H1 (cell line): ENCODE data around the gene TEN1. TPM values are rescaled to one million over a fixed set of nuclear protein-coding genes. Genes with fewer than 3 reads are reported as not detected.

Source experiments
- CTCF ChIA-PET: fragments of 300-600 bp; sonication (Branson Sonifier 250); formaldehyde crosslinking; loops from one replicate; lab custom pipeline; 2021; ENCODE audit not compliant: partially characterized antibody; lab: Charles Lee
- POLR2A ChIA-PET: fragments of 300-600 bp; sonication (Branson Sonifier 250); formaldehyde crosslinking; loops from one replicate; lab custom pipeline; 2021; ENCODE audit warnings: inconsistent platforms; ENCODE audit not compliant: partially characterized antibody; lab: Charles Lee
- DNase-seq, 2 experiments: peaks; one replicate each; pipeline versions ENCODE4 v3.0.0 to v3.0.0-alpha.2; 2010 to 2022; ENCODE audit warnings: low spot score in 2 of 2, low read depth in 1 of 2, mixed read lengths in 1 of 2
- FAIRE-seq: peaks from 2 replicates; lab custom pipeline; 2011; peaks lifted over from hg19 to GRCh38; lab: Jason Lieb, UNC
- H2AFZ ChIP-seq: 2 replicates; pipeline ENCODE4 v1.8.1; 2012; ENCODE audit warnings: low read length, inconsistent platforms
- H2AK5ac ChIP-seq: 2 replicates; pipeline ENCODE4 v1.6.1; 2013; ENCODE audit warnings: low read depth, low read length
- H2BK120ac ChIP-seq: replicated peaks from 2 replicates; pipeline ENCODE3; 2013; ENCODE audit warnings: low read depth, low read length, inconsistent platforms
- H2BK12ac ChIP-seq: 2 replicates; pipeline ENCODE4 v1.6.1; 2013; ENCODE audit warnings: low read depth, low read length
- H2BK15ac ChIP-seq: 2 replicates; pipeline ENCODE4 v1.6.1; 2013; ENCODE audit warnings: low read length
- H2BK20ac ChIP-seq: 2 replicates; pipeline ENCODE4 v1.6.1; 2013; ENCODE audit warnings: low read length
- H2BK5ac ChIP-seq: 2 replicates; pipeline ENCODE4 v1.6.1; 2013; ENCODE audit warnings: low read depth, low read length
- H3K14ac ChIP-seq: 2 replicates; pipeline ENCODE4 v1.6.1; 2013; ENCODE audit warnings: inconsistent platforms; ENCODE audit not compliant: insufficient read length
- H3K18ac ChIP-seq: 2 replicates; pipeline ENCODE4 v1.6.1; 2013; ENCODE audit warnings: low read length; ENCODE audit errors: extremely low read depth
- H3K23ac ChIP-seq: 2 replicates; pipeline ENCODE4 v1.6.1; 2013; ENCODE audit warnings: inconsistent platforms; ENCODE audit not compliant: insufficient read length
- H3K23me2 ChIP-seq: 2 replicates; pipeline ENCODE4 v1.6.1; 2013; ENCODE audit warnings: low read depth, low read length
- H3K27ac ChIP-seq: 2 replicates; pipeline ENCODE4 v1.6.1; 2011; ENCODE audit warnings: low read depth, low read length, inconsistent platforms
- H3K27me3 ChIP-seq, 4 experiments: replicated peaks in 1 of 4; 1 replicate in 1 of 4; 2 replicates in 3 of 4; pipeline versions ENCODE4 v1.6.1 to v1.8.1; 2011 to 2013; ENCODE audit warnings: low read length in 3 of 4, mild to moderate bottlenecking in 3 of 4, inconsistent platforms in 2 of 4, mixed read lengths in 2 of 4, moderate library complexity in 1 of 4; ENCODE audit not compliant: control insufficient read depth in 3 of 4, insufficient read depth in 3 of 4; ENCODE audit errors: extremely low read depth in 1 of 4
- H3K36me3 ChIP-seq, 4 experiments: 2 replicates each; pipeline versions ENCODE4 v1.6.1 to v1.8.1; 2011 to 2013; ENCODE audit warnings: mild to moderate bottlenecking in 4 of 4, low read length in 3 of 4, moderate library complexity in 2 of 4, control low read depth in 1 of 4, inconsistent platforms in 1 of 4; ENCODE audit not compliant: insufficient read depth in 4 of 4, control insufficient read depth in 2 of 4
- H3K4ac ChIP-seq: replicated peaks from 2 replicates; pipeline ENCODE3; 2013; ENCODE audit warnings: low read length, low read depth, mixed read lengths, inconsistent platforms; ENCODE audit not compliant: insufficient read length
- H3K4me1 ChIP-seq, 4 experiments: replicated peaks in 1 of 4; 1 replicate in 1 of 4; 2 replicates in 3 of 4; pipeline versions ENCODE4 v1.6.1 to v1.8.1; 2011 to 2013; ENCODE audit warnings: low read length in 3 of 4, inconsistent platforms in 2 of 4, mixed read lengths in 1 of 4; ENCODE audit not compliant: insufficient read depth in 4 of 4, control insufficient read depth in 3 of 4
- H3K4me2 ChIP-seq, 2 experiments: 2 replicates each; pipeline versions ENCODE4 v1.6.1 to v1.8.1; 2011 to 2013; ENCODE audit warnings: low read depth in 2 of 2, low read length in 2 of 2, control low read depth in 1 of 2, inconsistent platforms in 1 of 2, mild to moderate bottlenecking in 1 of 2; ENCODE audit not compliant: insufficient read depth in 1 of 2
- H3K4me3 ChIP-seq, 4 experiments: fragments of 200-600, 300-600 bp in 1 of 4; sonication (generic), shearing (Covaris generic), sonication (Bioruptor Twin) in 1 of 4; 2 replicates each; pipeline versions ENCODE4 v1.5.1 to v1.8.1; 2011 to 2016; ENCODE audit warnings: low read length in 4 of 4, low read depth in 3 of 4, control low read depth in 2 of 4, inconsistent platforms in 2 of 4, mild to moderate bottlenecking in 2 of 4, mixed read lengths in 1 of 4, moderate library complexity in 1 of 4; ENCODE audit not compliant: insufficient read depth in 2 of 4; ENCODE audit errors: extremely low read depth in 1 of 4
- H3K56ac ChIP-seq: replicated peaks from 2 replicates; pipeline ENCODE3; 2013; ENCODE audit warnings: low read depth, mild to moderate bottlenecking, mixed read lengths, low read length, inconsistent platforms; ENCODE audit not compliant: insufficient read length
- H3K79me1 ChIP-seq: 2 replicates; pipeline ENCODE4 v1.6.1; 2013; ENCODE audit warnings: low read depth, low read length, control low read depth
- H3K79me2 ChIP-seq, 2 experiments: 2 replicates each; pipeline versions ENCODE4 v1.6.1 to v1.8.1; 2012 to 2013; ENCODE audit warnings: low read length in 2 of 2, mild to moderate bottlenecking in 2 of 2, inconsistent platforms in 1 of 2; ENCODE audit not compliant: insufficient read depth in 2 of 2, control insufficient read depth in 1 of 2
- H3K9ac ChIP-seq, 4 experiments: replicated peaks in 1 of 4; 1 replicate in 1 of 4; 2 replicates in 3 of 4; pipeline versions ENCODE4 v1.6.1 to v1.8.1; 2011 to 2013; ENCODE audit warnings: low read depth in 3 of 4, low read length in 3 of 4, control low read depth in 2 of 4, mild to moderate bottlenecking in 2 of 4, moderate library complexity in 2 of 4, inconsistent platforms in 1 of 4; ENCODE audit errors: extremely low read depth in 1 of 4
- H3K9me3 ChIP-seq, 2 experiments: 2 replicates each; pipeline versions ENCODE4 v1.6.1 to v1.8.1; 2012 to 2013; ENCODE audit warnings: mild to moderate bottlenecking in 2 of 2, moderate library complexity in 2 of 2, control low read depth in 1 of 2, inconsistent platforms in 1 of 2, low read depth in 1 of 2, low read length in 1 of 2, mixed read lengths in 1 of 2; ENCODE audit not compliant: insufficient read depth in 2 of 2
- H4K20me1 ChIP-seq, 2 experiments: replicated peaks in 1 of 2; 2 replicates each; pipeline versions ENCODE3 to v1.8.1; 2011 to 2013; ENCODE audit warnings: inconsistent platforms in 2 of 2, low read length in 2 of 2, mild to moderate bottlenecking in 1 of 2; ENCODE audit not compliant: insufficient read depth in 2 of 2, control insufficient read depth in 1 of 2
- H4K5ac ChIP-seq: 2 replicates; pipeline ENCODE4 v1.6.1; 2013; ENCODE audit warnings: low read length, low read depth, mixed read lengths, inconsistent platforms; ENCODE audit not compliant: insufficient read length
- H4K8ac ChIP-seq: 2 replicates; pipeline ENCODE4 v1.8.0; 2013; ENCODE audit warnings: mild to moderate bottlenecking, moderate library complexity, low read length, inconsistent platforms; ENCODE audit not compliant: insufficient read depth; ENCODE audit errors: extremely low read depth
- H4K91ac ChIP-seq: replicated peaks from 2 replicates; pipeline ENCODE3; 2013; ENCODE audit warnings: low read length, mixed read lengths, inconsistent platforms; ENCODE audit not compliant: insufficient read length
- ATF2 ChIP-seq: IDR thresholded peaks from 2 replicates; pipeline ENCODE4 v1.6.1; 2012; ENCODE audit warnings: low read length, inconsistent platforms
- CEBPB ChIP-seq: IDR thresholded peaks from 2 replicates; pipeline ENCODE4 v1.6.1; 2012; ENCODE audit warnings: low read depth, low read length
- HDAC6 ChIP-seq: IDR thresholded peaks from one replicate; pipeline ENCODE4 v1.7.1; 2012; ENCODE audit warnings: low read depth, mild to moderate bottlenecking, inconsistent platforms, low read length, moderate library complexity
- KDM4A ChIP-seq: IDR thresholded peaks from one replicate; pipeline ENCODE4 v1.7.1; 2012; ENCODE audit warnings: low read depth, mild to moderate bottlenecking, moderate library complexity, low read length, inconsistent platforms; ENCODE audit not compliant: severe bottlenecking
- NRF1 ChIP-seq: IDR thresholded peaks from 2 replicates; pipeline ENCODE4 v1.6.1; 2011; ENCODE audit warnings: mild to moderate bottlenecking, low read depth, low read length, improper control_type of control experiment
- POLR2A ChIP-seq, 2 experiments: IDR thresholded peaks; 1 replicate in 1 of 2; 2 replicates in 1 of 2; pipeline ENCODE4 v1.6.1; 2011; ENCODE audit warnings: low read depth in 2 of 2, low read length in 2 of 2, mild to moderate bottlenecking in 2 of 2; ENCODE audit errors: control extremely low read depth in 1 of 2
- RFX5 ChIP-seq: IDR thresholded peaks from 2 replicates; pipeline ENCODE4 v1.6.1; 2011; ENCODE audit warnings: low read depth, low read length, improper control_type of control experiment, borderline replicate concordance
- RNF2 ChIP-seq: fragments of 200-900, 300-1000 bp; sonication (generic); IDR thresholded peaks from 2 replicates; pipeline ENCODE4 v1.7.1; 2016; ENCODE audit warnings: borderline replicate concordance, low read depth, mild to moderate bottlenecking, antibody characterized with exemption, low read length; ENCODE audit not compliant: poor library complexity, severe bottlenecking; ENCODE audit errors: missing control alignments
- SRF ChIP-seq: IDR thresholded peaks from 2 replicates; pipeline ENCODE4 v1.6.1; 2011; ENCODE audit warnings: mild to moderate bottlenecking, low read depth, low read length, moderate library complexity
- ZNF274 ChIP-seq: IDR thresholded peaks from 2 replicates; pipeline ENCODE4 v1.7.0; 2012; ENCODE audit warnings: low read length, borderline replicate concordance; ENCODE audit errors: extremely low read depth
- WGBS, 2 experiments: shearing (Covaris generic) in 1 of 2; methylation state at CpG; one replicate each; pipeline versions ENCODE4 v1.1.6 to v1.1.7; 2013 to 2015; ENCODE audit warnings: low lambda C conversion rate in 2 of 2, mixed read lengths in 2 of 2, inconsistent platforms in 1 of 2, low coverage in 1 of 2, missing lambda C conversion rate in 1 of 2; ENCODE audit not compliant: insufficient replicate concordance in 2 of 2, insufficient coverage in 1 of 2, insufficient read length in 1 of 2; ENCODE audit errors: extremely low coverage in 1 of 2, missing lambda C conversion rate in 1 of 2; 5-methylcytosine and 5-hydroxymethylcytosine counted together
- polyA plus RNA-seq, 7 experiments: library from polyadenylated mRNA; depleted of rRNA in 3 of 7; stranded (reverse) in 5 of 7; unstranded in 2 of 7; fragments of >200 nt in 5 of 7; fragments of 200-250 nt in 2 of 7; gene quantifications; 1 replicate in 5 of 7; 2 replicates in 1 of 7; 4 replicates in 1 of 7; pipeline versions ENCODE4 v1.2.1 to v1.2.3, GENCODE V29; 2011 to 2013; ENCODE audit warnings: missing spikeins in 2 of 7, mixed read lengths in 2 of 7
- total RNA-seq: library from RNA; stranded (reverse); fragmentation: NEBNext Ultra II Directional; extraction: Animal tissue kit (Norgen Biotek cat#: 25700); gene quantifications from 2 replicates; pipeline ENCODE4 v1.2.1, GENCODE V29; 2021

TEN1 gene
- total and polyA plus RNA-seq, 2 of the 8 experiments (the other 6 are each of a cell fraction or from before 2014, with no cell fraction given) = 15.9 to 18.7 TPM

DNA sequence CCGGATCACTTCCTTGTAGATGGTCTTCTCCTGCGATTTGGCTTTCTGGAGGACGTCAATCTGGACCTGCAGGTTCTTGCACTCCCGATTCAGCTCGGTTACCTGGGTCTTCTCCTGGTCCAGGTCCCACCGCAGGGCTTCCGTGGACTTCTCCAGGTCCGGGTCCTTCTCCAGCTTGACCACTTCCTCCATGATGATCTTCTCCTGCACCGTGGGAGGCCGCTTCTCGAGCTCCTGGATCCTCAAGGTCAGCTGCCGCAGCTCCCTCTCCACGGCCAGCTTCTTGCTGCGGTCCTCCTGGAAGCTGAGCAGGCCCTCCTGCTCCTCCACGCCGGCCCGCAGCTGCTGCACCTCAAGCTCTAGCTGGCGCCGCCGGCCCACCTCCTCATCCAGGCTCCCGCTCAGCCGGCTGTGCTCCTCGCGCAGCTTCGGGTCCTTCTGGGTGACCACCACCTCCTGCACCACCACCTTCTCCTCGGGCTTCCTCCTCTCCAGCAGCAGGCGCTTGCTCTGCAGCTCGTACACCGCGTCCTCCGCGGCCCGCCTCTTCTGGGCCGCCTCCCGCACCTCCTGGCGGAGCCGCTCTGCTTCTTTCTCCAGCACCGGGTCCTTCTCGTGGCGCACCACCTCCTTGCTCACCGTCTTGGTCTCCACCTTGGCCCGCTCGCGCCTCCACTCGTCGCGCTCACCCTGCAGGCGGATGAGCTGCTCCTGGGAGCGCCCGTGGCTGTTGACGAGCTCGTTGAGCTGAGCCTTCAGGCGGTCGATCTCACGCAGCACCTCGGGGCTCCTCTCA is 29.8 kb downstream of the TEN1 start:
- WGBS, 2 experiments = 96% methylated on average over 43 of the region's 56 CpGs; no CpG with 5 or more reads in 1 of the 2 experiments
- no peak overlapping the region for H3K14ac ChIP-seq
- H4K5ac ChIP-seq = no peak overlapping the region
- H3K27ac ChIP-seq = no peak overlapping the region
- no peak overlapping the region for H2BK12ac ChIP-seq
- H3K4ac ChIP-seq = no peak overlapping the region
- CTCF ChIA-PET = interaction anchor here (1.0 to 32.0 kb wide), 20 partner anchors 5 to 255 kb away, joined by 3 to 885 read pairs (median 4); partner anchors contain the start of genes CDK3, EVPL, MRPL38 and TRIM65
- no peak overlapping the region for H3K18ac ChIP-seq
- POLR2A ChIA-PET = interaction anchor here (0.7 to 1.6 kb wide), 8 partner anchors 11 to 262 kb away, joined by 3 to 7 read pairs (median 4); partner anchors contain the start of gene TRIM65
- H2BK15ac ChIP-seq = no peak overlapping the region
- no peak overlapping the region for H4K91ac ChIP-seq
- H3K9me3 ChIP-seq = no peaks in the 10 kb centered on the region; a peak in 1 of 4 replicates
- no peaks in the 10 kb centered on the region; a peak in 1 of 8 replicates for H3K36me3 ChIP-seq
- no peaks in the 10 kb centered on the region for H3K79me2 ChIP-seq
- H2BK20ac ChIP-seq = no peak overlapping the region
- H2BK5ac ChIP-seq = no peak overlapping the region
- no peak overlapping the region for H3K23ac ChIP-seq
- H3K27me3 ChIP-seq = no peaks in the 10 kb centered on the region
- DNase-seq (no peak), FAIRE-seq (no peak)
- H3K4me1 ChIP-seq = no peaks in the 10 kb centered on the region
- no peaks in the 10 kb centered on the region for H3K79me1 ChIP-seq
- H3K4me2 ChIP-seq = no peak overlapping the region
- no peak overlapping the region for H3K4me3 ChIP-seq
- H2BK120ac ChIP-seq = no peak overlapping the region
- H3K9ac ChIP-seq = no peak overlapping the region
- H3K56ac ChIP-seq = no peak overlapping the region
- no peaks in the 10 kb centered on the region for H4K20me1 ChIP-seq
- peak overlapping the region; percentile 22 for H4K8ac ChIP-seq
- H3K23me2 ChIP-seq = no peaks in the 10 kb centered on the region
- no peak overlapping the region for H2AFZ ChIP-seq
- no peak overlapping the region for H2AK5ac ChIP-seq
- TF ChIP-seq HDAC6 (no peak), RNF2 (no peak), KDM4A (no peak), SRF (no peak), RFX5 (no peak), ZNF274 (no peak), ATF2 (no peak), POLR2A (IDR thresholded peaks at IDR 0.05; ENCODE audit: control extremely low read depth in 1 of 2, low read depth in 2 of 2, low read length in 2 of 2) (no peak), CEBPB (no peak), NRF1 (no peak)
